Activated naive CD4-positive, alpha-beta T cell treated with anti-CD3 and anti-CD28 coated beads, Interleukin-2, amount 10 ng/mL, durations not matched to agents 7 days and 5 days (primary cell): ENCODE results near the gene CPXM2.

Source experiments
- CTCF ChIA-PET: fragments of 350-600 bp; sonication (Branson Sonifier 250); formaldehyde crosslinking; loops from one replicate; lab custom pipeline; 2021; ENCODE audit warnings: antibody characterized with exemption; lab: Charles Lee
- DNase-seq: peaks from one replicate; pipeline ENCODE4 v3.0.0-alpha.2; 2020
- H3K27ac Mint-ChIP-seq: one replicate; pipeline ENCODE4 v1.8.0; 2021; ENCODE audit warnings: mild to moderate bottlenecking, moderate library complexity, mixed read lengths
- H3K27me3 Mint-ChIP-seq: one replicate; pipeline ENCODE4 v1.8.0; 2021; ENCODE audit warnings: mild to moderate bottlenecking, mixed read lengths
- H3K36me3 Mint-ChIP-seq: one replicate; pipeline ENCODE4 v1.8.0; 2021; ENCODE audit warnings: mixed read lengths
- H3K4me1 Mint-ChIP-seq: one replicate; pipeline ENCODE4 v1.8.0; 2021; ENCODE audit warnings: mixed read lengths
- H3K4me3 Mint-ChIP-seq: one replicate; pipeline ENCODE4 v1.8.0; 2021; ENCODE audit warnings: mild to moderate bottlenecking, moderate library complexity, mixed read lengths
- H3K9me3 Mint-ChIP-seq: one replicate; pipeline ENCODE4 v1.8.0; 2021; ENCODE audit warnings: mixed read lengths

The CPXM2 gene

DNA sequence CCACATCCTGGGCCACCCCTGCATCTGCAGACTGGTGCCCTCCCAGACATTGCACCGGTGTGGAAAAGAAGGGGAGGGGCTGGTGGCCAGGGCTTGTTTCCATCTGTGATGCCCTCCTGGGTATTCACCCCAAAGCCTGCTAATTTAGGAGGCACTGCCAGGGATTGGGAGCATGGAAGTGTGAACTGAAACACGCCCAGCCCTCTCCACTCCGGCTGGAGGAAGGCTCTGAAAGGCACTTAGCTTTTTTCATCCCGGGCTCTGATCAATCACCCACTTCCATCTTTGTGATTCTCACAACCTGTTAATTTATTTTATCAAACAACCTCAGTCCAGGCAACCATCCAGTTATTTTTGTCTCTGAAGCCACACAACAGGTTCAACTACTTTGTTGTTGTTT is 20.9 kb upstream of the CPXM2 start:
- no peak overlapping the region for H3K27ac Mint-ChIP-seq
- H3K9me3 Mint-ChIP-seq, result no peaks in the 10 kb centered on the region
- H3K27me3 Mint-ChIP-seq, result peaks cover 32% of the 10 kb centered on the region
- peaks cover 12% of the 10 kb centered on the region for H3K4me1 Mint-ChIP-seq
- H3K4me3 Mint-ChIP-seq, result no peak overlapping the region
- no peaks in the 10 kb centered on the region for H3K36me3 Mint-ChIP-seq
- no peak for DNase-seq
- CTCF ChIA-PET, result no interaction called here

DNA sequence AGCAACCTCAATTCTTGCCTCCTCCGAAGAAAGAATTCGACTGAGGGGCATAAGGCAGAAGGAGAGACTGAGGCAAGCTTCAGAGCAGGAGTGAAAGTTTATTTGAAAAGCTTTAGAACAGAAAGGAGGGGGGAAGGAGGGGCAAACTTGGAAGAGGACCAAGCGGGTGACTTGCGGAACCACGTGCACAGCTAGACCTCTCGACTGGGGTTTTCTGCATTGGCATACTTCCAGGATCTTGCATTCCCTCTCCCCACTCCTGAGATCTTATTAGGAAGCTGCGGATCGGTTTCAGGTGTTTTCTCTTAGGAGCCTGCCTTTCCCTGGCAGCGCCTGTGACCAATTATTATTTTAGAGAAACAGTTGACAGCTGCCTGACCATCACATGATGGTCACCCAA is 20.3 kb upstream of the CPXM2 start:
- peaks cover 32% of the 10 kb centered on the region for H3K27me3 Mint-ChIP-seq
- no peak for DNase-seq
- no peak overlapping the region for H3K27ac Mint-ChIP-seq
- H3K4me3 Mint-ChIP-seq, result no peak overlapping the region
- H3K9me3 Mint-ChIP-seq, result no peaks in the 10 kb centered on the region
- CTCF ChIA-PET, result no interaction called here
- peaks cover 12% of the 10 kb centered on the region for H3K4me1 Mint-ChIP-seq
- no peaks in the 10 kb centered on the region for H3K36me3 Mint-ChIP-seq

DNA sequence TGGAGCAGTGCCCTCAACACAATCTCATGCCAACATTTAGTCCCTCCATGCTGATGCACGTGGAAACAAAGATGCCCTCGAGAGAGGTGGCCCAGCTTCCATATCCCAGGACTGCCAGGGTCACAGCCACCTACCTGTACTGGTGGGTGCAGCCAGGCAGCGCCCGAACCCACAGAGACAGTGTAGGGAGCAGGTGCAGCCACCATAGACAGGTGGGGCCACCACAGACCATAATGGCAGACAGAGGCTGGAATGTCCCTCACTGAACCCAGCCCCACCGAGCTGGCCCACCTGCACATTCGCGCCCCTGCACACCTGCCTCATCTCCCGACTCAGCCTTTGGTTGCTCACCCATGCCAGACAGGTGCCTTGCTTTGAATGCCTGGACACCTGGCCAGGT is 18.3 kb upstream of the CPXM2 start:
- CTCF ChIA-PET, result no interaction called here
- no peak for DNase-seq
- peaks cover 12% of the 10 kb centered on the region for H3K4me1 Mint-ChIP-seq
- H3K27ac Mint-ChIP-seq, result no peak overlapping the region
- peaks cover 28% of the 10 kb centered on the region for H3K27me3 Mint-ChIP-seq
- no peak overlapping the region for H3K4me3 Mint-ChIP-seq
- H3K9me3 Mint-ChIP-seq, result no peaks in the 10 kb centered on the region
- H3K36me3 Mint-ChIP-seq, result no peaks in the 10 kb centered on the region

DNA sequence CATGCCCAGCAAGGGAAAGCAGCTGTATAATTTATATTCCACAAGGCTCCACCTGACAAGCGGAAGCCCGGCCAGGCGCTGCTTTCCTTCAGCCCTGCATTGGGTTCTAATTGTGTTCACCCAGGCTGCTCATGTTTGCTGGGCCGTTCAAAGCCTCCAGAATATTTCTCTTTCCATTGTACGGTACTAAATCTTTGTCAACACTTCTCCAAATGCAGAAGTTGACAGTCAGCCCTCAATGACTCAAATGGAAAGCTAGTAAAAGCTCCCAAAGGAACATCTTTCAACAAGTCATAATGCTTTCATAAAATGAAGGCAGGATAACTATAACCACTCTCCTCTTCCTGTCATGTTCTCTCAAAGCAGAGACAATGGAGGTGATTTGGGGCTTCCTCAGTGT is 17.8 kb upstream of the CPXM2 start:
- Mint-ChIP-seq H3K4me1 (peaks cover 12% of the 10 kb centered on the region), H3K4me3 (no peak overlapping the region), H3K27ac (no peak overlapping the region), H3K9me3 (no peaks in the 10 kb centered on the region), H3K36me3 (no peaks in the 10 kb centered on the region), H3K27me3 (peaks cover 27% of the 10 kb centered on the region)
- CTCF ChIA-PET, result no interaction called here
- DNase-seq, result no peak

DNA sequence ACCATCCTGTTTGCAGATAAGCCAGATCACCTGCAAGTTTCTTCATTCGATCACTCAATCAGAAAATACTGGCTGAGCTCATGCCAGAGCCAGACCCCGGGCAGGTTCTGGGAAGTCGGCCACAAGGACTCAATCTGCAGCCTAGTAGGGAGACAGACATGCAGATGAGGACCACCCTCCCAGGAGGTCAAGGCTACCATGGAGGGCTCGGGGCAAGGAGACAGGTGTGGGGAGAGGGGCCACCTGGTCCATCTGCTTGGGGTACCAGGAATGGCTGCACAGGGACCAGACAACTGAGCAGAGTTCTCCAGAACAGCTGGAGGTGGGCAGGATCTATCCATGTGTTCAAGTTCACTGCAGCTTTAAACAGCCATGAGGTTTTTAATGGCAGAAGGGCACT is 16.8 kb upstream of the CPXM2 start:
- H3K36me3 Mint-ChIP-seq, result no peaks in the 10 kb centered on the region
- no peak overlapping the region for H3K27ac Mint-ChIP-seq
- no peaks in the 10 kb centered on the region for H3K9me3 Mint-ChIP-seq
- H3K4me3 Mint-ChIP-seq, result no peak overlapping the region
- CTCF ChIA-PET, result no interaction called here
- DNase-seq, result no peak
- H3K4me1 Mint-ChIP-seq, result peaks cover 3% of the 10 kb centered on the region
- peaks cover 27% of the 10 kb centered on the region for H3K27me3 Mint-ChIP-seq

DNA sequence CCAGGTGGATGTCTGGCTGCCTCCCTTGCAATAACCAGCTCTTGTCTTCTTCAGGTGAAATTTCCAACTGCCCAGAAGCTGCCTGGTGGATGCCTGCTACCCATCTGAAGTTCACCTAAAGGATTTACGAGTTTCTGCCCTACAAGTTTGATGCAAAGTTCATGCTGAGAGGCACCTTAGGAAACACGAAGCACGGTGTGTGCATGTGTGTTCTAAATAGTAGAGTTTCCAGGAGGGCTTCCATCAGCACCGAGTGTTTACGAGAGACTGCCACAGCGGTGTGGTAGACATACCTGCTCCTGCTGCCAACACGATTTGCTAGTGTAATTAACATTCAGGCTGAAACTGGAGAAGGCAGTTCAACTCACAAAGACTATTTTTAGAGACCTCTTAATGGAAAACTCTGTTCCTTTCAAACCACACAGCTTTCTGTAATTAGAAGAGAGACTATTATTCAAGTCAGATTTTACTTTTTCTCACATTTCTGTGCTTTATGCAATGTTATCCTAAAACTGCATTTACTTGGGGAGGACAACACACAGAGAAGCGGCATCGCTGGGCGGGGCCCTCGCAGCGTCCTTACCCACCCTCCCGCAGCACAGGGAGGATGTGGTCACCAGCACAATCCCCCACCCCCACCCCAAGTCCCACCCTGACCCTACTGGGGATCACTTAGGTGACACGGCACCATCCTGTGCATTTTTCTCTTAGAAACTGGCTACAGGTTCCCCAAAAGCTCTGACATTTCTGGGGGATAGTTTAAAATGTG is 15.5 kb upstream of the CPXM2 start:
- Mint-ChIP-seq H3K4me3 (no peak overlapping the region), H3K9me3 (no peaks in the 10 kb centered on the region), H3K27ac (no peak overlapping the region), H3K27me3 (peaks cover 27% of the 10 kb centered on the region), H3K36me3 (no peaks in the 10 kb centered on the region), H3K4me1 (no peaks in the 10 kb centered on the region)
- no peak for DNase-seq
- CTCF ChIA-PET, result no interaction called here

- H3K4me1 Mint-ChIP-seq, result no peaks in the 10 kb centered on the region
- no peaks in the 10 kb centered on the region for H3K36me3 Mint-ChIP-seq
- no peak for DNase-seq
- H3K4me3 Mint-ChIP-seq, result no peak overlapping the region
- H3K9me3 Mint-ChIP-seq, result no peaks in the 10 kb centered on the region
- H3K27me3 Mint-ChIP-seq, result peaks cover 21% of the 10 kb centered on the region
- H3K27ac Mint-ChIP-seq, result no peak overlapping the region
- CTCF ChIA-PET, result no interaction called here
Observed at GRCh38 chr10:123906296-123906695, 14.7 kb upstream of the CPXM2 start.

GRCh38 chr10:123904834-123905409 is 13.3 kb upstream of the CPXM2 start:
- no peaks in the 10 kb centered on the region for H3K4me1 Mint-ChIP-seq
- H3K4me3 Mint-ChIP-seq, result no peak overlapping the region
- H3K9me3 Mint-ChIP-seq, result no peaks in the 10 kb centered on the region
- H3K27me3 Mint-ChIP-seq, result peaks cover 15% of the 10 kb centered on the region
- no peak overlapping the region for H3K27ac Mint-ChIP-seq
- CTCF ChIA-PET, result no interaction called here
- DNase-seq, result no peak
- H3K36me3 Mint-ChIP-seq, result no peaks in the 10 kb centered on the region

DNA sequence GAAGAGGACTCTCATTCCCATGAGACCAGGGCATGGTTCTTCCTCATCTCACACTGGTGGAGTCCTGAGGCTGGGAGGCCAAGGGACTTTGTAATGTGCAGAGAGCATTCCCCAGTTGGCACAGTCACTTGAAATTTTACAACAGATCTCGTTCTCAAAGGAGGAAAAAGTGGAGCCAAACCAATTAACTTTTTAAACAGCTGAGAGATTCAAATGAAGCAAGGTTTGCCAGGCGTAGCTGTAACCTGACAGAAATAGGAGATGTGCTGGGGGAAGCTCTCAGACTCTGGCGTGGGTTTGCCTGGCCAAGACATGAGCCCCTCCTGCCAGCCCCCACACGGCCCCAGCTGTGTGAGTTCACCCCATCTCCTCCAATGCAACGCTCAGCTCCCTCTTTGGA is 12.0 kb upstream of the CPXM2 start:
- CTCF ChIA-PET, result no interaction called here

DNA sequence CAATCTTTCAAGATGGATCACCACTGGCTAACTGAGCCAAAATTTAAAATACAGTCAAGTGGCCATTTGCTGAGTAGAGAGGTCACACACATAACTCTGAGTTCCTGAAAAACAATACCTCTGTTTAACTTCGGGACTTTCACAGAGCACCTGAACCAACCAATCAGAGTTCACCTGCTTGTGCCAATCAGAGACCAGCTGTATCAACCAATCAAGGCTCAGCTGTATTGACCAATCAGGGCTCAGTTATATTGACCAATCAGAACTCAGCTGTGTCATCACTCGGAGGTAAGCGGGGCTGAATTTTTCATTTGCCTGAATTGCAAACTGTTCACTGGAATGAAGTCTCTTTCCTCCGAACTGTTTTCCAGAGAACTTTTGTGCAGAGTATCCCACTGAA is 10.0 kb upstream of the CPXM2 start:
- CTCF ChIA-PET, result no interaction called here
- H3K36me3 Mint-ChIP-seq, result no peaks in the 10 kb centered on the region
- H3K9me3 Mint-ChIP-seq, result no peaks in the 10 kb centered on the region
- peaks cover 4% of the 10 kb centered on the region for H3K27me3 Mint-ChIP-seq
- no peaks in the 10 kb centered on the region for H3K4me1 Mint-ChIP-seq
- H3K27ac Mint-ChIP-seq, result no peak overlapping the region
- H3K4me3 Mint-ChIP-seq, result no peak overlapping the region
- DNase-seq, result no peak

More for the DNA sequence above, 12.0 kb upstream of the CPXM2 start:
- peaks cover 15% of the 10 kb centered on the region for H3K27me3 Mint-ChIP-seq
- H3K4me1 Mint-ChIP-seq, result no peaks in the 10 kb centered on the region
- DNase-seq, result no peak
- H3K36me3 Mint-ChIP-seq, result no peaks in the 10 kb centered on the region
- H3K4me3 Mint-ChIP-seq, result no peak overlapping the region
- no peaks in the 10 kb centered on the region for H3K9me3 Mint-ChIP-seq
- H3K27ac Mint-ChIP-seq, result no peak overlapping the region

DNA sequence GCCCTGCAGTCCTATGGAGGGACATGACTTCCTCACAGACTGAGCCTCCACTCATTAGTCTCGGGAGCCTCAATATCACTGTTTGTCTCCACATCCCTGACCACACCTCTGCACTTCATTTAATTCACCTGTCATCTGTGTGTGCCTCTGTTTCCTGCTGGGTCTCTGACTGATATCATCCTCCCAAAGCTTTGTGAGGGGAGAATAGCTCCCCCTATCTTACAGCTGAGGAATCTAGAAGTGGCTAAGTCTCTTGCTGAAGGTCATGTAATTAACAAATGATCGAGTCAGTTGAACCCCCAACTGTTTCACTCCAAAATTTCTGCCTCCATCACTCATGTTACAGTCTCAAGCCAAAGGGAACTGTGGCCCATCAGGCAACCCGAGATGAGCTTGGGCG is 5.5 kb upstream of the CPXM2 start:
- H3K4me1 Mint-ChIP-seq, result no peaks in the 10 kb centered on the region
- CTCF ChIA-PET, result no interaction called here

DNA sequence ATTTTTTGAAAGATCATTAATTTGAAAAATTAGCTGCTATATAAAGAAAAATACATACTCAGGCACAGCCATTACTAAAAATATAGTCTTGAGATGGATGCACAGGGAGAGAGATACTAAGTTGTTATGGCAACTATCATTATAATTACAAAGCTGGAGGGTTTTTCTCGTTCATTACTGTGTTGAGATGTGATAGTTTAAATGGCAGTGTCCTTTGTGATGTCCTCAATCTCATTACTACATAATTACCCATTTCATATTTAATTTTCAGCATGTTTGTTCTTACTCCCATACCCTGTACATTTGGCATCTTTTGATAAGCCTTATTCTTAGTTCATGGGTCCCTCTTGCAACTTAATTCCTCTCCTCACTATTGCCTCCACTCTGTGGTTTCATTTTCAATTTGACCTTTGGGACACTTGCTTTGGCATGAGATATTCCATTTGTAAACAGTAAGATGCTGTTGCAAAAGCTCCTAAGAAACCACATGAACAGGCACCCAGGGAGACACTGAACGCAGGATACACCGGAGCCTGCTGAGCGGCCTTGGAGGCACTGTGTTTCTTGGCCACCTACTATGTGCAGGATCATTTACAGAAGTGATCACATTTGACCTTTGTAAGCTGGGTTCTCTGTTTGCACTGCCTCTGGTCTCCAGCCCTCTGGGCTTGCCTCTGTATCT is 4.8 kb upstream of the CPXM2 start:
- Mint-ChIP-seq H3K27me3 (peaks cover 17% of the 10 kb centered on the region), H3K9me3 (no peaks in the 10 kb centered on the region), H3K4me3 (no peak overlapping the region), H3K4me1 (no peaks in the 10 kb centered on the region), H3K36me3 (no peaks in the 10 kb centered on the region), H3K27ac (no peak overlapping the region)
- DNase-seq, result no peak
- CTCF ChIA-PET, result no interaction called here

More for the DNA sequence above, 5.5 kb upstream of the CPXM2 start:
- H3K27me3 Mint-ChIP-seq, result peaks cover 13% of the 10 kb centered on the region
- H3K27ac Mint-ChIP-seq, result no peak overlapping the region
- H3K36me3 Mint-ChIP-seq, result no peaks in the 10 kb centered on the region
- DNase-seq, result no peak
- no peak overlapping the region for H3K4me3 Mint-ChIP-seq
- H3K9me3 Mint-ChIP-seq, result no peaks in the 10 kb centered on the region

DNA sequence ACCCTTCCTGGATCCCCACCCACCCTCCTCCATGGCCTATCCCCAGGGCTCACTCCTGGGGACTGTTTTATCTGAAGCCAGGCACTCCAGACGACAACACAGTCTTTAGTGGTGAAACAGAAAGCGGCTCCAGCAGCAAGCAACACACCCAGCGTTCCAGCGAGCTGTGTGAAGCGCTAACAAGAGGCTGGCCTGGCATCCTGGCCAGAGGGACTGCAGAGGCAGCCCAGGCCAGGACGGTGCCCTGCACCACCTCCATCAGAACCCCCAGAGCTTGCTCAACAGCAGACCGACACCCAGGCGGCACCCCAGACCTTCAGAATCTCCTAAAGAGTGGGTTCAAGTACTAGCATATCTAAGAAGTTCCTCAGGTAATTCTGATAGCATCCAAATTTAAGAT is 2.0 kb upstream of the CPXM2 start:
- Mint-ChIP-seq H3K4me3 (no peak overlapping the region), H3K36me3 (no peaks in the 10 kb centered on the region), H3K4me1 (no peaks in the 10 kb centered on the region), H3K27ac (no peak overlapping the region), H3K27me3 (peaks cover 30% of the 10 kb centered on the region), H3K9me3 (no peaks in the 10 kb centered on the region)
- CTCF ChIA-PET, result no interaction called here
- DNase-seq, result no peak

DNA sequence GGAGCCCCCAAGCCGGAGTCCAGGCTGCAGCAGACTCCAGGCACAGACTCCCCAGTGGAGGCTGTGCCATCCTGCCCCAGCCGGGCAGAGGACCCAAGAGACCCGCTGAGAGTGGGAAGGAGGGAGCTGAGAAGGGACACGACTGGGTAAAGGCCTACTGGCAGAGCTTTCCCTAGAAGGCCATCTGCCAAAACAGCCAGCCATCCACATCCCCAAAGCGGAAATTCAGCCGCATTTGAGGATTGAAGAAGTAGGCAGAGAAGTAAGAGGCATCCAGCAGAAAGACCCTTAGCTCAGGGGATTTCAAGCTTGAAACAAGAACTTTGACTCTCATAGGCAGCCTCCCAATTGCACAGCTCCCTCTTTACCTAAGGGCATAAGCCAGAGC is 857 bp downstream of the CPXM2 start:
- Mint-ChIP-seq H3K27me3 (peaks cover 30% of the 10 kb centered on the region), H3K4me1 (no peaks in the 10 kb centered on the region), H3K27ac (no peak overlapping the region), H3K36me3 (no peaks in the 10 kb centered on the region), H3K9me3 (no peaks in the 10 kb centered on the region), H3K4me3 (no peak overlapping the region)
- CTCF ChIA-PET, result no interaction called here
- DNase-seq, result no peak

DNA sequence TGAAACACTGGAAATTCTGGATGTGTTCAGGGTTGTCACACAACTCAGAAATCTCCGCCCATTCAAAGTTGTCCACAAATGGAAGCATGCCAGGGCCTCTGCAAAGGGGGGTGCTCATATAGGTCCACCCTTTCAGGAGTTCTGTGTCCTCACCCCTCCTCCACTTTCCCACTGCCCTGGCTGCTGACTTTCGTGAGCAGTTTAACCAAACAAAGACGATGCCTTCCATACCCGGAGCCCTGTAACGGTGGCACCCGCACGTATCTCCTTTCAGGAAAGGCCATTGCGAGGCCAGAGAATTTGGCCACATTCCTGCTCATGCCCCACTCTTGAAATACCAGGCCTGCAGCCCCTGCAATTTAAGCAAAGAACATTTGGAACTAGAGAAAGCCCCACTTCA is 1.4 kb downstream of the CPXM2 start:
- DNase-seq, result no peak
- Mint-ChIP-seq H3K4me1 (no peaks in the 10 kb centered on the region), H3K4me3 (no peak overlapping the region), H3K36me3 (no peaks in the 10 kb centered on the region), H3K27me3 (peaks cover 30% of the 10 kb centered on the region), H3K27ac (no peak overlapping the region), H3K9me3 (no peaks in the 10 kb centered on the region)
- CTCF ChIA-PET, result interaction anchor here (1.5 kb wide), 1 partner anchor 45 kb away, joined by 8 read pairs; no protein-coding TSS in a partner anchor
